GM19239 (cell line): ENCODE measurements around the gene CNTNAP4.

Experiments used
- DNase-seq: peaks from one replicate; pipeline ENCODE4 v3.0.0; 2011; ENCODE audit warnings: low spot score; ENCODE audit not compliant: insufficient read length
- FAIRE-seq: peaks from 2 replicates; lab custom pipeline; 2011; peaks lifted over from hg19 to GRCh38; lab: Jason Lieb, UNC

Gene CNTNAP4

GRCh38 chr16:76385601-76386230 lies 108.5 kb downstream of the CNTNAP4 start:
- DNase-seq (no peak), FAIRE-seq (no peak)

DNA sequence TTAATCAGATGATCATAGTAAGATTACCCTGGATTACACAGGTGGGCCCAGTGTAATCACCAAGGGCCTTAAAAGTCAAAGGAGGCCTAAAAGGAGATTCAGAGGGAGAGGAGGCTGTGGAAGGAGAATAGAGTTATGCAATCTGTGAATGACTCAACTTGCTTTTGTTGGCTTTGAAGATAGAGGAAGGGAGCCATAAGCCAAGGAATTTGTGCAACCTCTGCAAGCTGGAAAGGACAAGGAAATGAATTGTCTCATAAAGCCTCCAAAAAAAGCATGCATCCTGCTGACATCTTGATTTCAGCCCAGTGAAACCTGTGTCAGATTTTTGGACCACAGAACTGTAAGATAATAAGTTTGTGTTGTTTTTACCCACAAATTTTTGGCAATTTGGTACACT lies 109.6 kb downstream of the CNTNAP4 start:
- FAIRE-seq: no peak
- DNase-seq: no peak

GRCh38 chr16:76387994-76388393 lies 110.8 kb downstream of the CNTNAP4 start:
- FAIRE-seq (no peak), DNase-seq (no peak)

DNA sequence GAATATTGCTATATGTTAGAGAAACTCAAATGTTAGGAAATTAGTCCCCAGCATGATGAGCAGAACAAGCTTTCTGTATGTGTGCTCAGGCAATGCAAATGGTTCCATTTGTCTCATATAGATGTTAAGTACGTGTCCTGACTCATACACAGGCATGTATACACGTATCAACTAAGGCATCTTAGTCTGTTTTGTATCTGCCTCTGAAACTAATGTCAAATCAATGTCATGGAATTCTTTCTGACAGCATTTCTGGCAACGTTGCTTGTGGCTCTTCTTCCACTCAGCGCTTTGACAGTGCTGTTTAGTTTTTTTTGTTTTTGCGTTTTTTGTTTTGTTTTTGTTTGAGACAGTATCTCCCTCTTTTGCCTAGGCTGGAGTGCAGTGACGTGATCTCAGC lies 111.9 kb downstream of the CNTNAP4 start:
- no peak for FAIRE-seq
- no peak for DNase-seq

DNA sequence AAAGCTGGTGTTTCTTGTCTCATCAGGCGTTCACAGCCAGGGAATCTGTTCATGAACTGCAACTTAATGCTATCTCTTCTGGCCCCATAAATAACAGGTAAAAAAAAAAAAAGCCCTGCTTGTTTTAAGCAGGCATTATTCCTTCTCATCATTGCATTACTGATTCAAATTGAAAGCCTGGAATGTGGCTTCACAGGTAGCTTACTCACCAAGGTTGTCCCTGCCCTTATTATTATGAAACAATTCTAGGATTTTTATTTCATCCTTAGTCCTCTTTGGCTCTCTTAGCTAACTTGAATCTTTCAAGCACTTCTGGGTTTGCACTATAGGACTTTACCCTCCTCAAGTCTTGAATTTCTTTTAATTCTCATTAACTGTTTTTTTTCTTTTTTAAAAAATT lies 113.3 kb downstream of the CNTNAP4 start:
- FAIRE-seq: no peak
- DNase-seq: no peak

DNA sequence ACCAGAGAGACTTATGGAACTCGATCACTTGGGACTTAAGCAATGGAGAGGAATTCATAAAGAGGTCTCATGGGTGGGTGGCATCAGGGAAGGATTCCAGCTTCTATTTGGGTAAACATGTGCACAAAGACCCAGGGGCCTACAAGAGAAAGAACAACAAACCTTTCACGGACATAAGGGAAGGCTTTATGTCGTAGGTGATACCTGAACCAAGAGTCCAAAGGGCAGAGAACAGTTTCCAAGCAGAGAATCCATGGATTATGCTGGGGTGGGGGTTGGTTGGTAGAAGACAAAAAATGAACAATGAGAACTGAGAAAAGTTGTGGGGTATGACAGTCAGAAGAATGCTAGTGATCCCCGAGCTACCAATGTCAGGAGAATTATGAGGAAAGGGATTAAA lies 119.8 kb downstream of the CNTNAP4 start:
- no peak for DNase-seq
- no peak for FAIRE-seq

DNA sequence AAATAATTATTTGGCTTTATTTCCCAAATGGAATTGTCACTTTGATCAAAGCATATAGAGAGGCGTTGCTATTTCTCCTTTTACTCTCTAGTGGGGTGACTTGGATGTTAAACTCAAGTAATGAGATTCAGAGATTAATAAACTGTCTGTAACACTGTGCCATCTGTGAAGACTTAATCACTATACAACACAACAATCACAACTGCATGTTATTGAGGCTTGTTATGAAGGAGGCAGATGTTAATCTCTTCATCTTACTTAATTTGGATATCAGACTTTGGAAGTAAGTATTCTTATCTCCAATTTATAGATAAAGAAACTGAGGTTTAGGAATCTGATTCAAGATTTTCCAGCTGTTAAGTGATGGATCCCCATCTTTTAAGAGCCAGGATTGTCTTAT lies 132.5 kb downstream of the CNTNAP4 start:
- FAIRE-seq (no peak), DNase-seq (no peak)

DNA sequence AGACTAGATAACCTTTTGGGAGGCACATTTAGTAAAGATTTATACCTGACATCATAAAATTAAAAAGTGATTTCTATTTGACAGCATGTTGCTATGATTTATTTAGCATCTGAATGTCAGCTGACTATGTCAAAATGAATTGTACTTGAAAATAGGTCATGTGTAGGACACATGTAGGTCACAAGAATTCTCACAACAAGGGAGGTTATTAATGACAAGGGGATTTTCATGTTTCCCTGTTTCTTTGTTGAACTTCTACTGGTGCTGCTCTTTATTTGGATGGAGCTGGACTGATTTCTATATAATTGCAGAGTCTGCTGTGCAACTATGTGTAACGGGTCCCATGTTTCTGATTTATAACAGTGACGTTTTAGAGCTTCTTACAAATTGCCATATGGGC lies 144.4 kb downstream of the CNTNAP4 start:
- FAIRE-seq (no peak), DNase-seq (no peak)

DNA sequence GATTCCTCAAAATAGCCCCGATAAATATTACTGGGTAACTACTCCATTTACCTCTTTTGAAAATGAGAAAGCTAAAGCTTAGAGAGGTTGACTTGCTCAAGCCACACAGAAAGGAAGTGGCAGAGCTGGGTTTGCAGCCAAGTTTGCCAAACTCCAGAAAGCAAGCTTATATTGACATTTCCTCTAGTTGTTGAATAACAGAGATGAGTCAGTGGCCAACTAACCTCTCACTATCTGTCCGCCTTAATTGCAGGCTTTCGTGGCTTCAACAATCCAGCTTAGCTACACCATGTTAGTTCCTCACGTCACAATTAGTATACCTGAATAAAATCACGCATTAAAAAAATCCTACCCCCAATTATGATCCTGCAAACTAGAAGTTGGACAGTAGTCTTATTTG lies 151.7 kb downstream of the CNTNAP4 start:
- no peak for FAIRE-seq

DNA sequence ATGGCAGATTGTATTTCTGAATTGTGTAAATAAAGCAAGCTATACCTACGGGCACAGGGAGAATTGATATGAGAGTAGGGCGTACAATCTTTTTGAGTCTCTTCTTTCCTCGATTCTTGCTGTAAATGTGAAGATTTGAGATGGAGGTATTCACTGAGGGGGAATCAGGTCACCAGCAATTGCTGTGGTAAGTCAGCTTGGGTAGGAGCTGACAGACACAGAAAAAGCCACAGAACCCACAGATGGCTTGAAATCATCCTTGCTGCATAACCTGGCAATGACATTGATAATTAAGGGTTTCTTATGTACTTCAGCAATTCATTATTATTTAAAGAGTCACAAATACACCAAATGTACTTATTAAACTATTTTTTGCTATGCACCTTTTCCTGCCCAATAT lies 164.2 kb downstream of the CNTNAP4 start:
- DNase-seq (no peak), FAIRE-seq (no peak)

More for the DNA sequence above, 151.7 kb downstream of the CNTNAP4 start:
- DNase-seq: no peak

DNA sequence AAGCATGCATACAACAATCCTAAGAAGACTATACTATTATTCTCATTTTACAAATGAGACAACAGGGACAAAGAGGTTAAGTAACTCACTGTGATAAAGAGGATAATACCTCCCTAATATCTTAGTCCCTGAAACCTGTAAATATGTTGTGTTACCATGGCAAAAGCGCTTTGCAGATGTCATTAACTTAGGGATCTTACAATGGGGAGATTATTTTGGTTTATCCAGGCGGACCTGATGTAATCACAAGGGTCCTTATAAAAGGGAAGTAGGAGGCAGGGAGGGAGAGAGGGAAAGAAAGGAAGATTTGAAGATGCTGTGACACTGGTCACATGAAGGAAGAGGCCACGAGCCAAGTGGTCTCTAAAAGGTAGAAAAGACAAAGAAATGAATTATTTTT lies 164.7 kb downstream of the CNTNAP4 start:
- DNase-seq (no peak), FAIRE-seq (no peak)

- no peak for DNase-seq
- no peak for FAIRE-seq
Measured at GRCh38 chr16:76443973-76444372, 166.8 kb downstream of the CNTNAP4 start.

- FAIRE-seq: no peak
- DNase-seq: no peak
Measured at GRCh38 chr16:76444832-76445231, 167.6 kb downstream of the CNTNAP4 start.

DNA sequence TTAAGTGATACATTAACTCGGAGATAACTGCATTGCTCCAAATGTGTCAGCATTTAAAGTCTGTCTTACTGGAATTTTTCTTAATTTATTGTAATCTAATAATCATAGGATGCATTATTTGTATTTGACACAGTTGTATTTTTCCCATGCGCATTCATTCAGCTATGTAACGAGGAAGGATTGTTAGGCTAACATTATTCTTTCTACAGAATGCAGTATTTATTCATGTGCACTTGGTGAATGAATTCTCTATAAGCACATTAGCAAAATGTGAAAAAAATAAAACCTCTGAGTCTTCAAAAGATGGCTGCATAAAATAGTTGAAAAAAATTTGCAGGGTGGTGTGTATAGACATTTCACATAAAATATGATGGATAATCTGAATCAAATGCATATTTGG lies 168.6 kb downstream of the CNTNAP4 start:
- FAIRE-seq (no peak), DNase-seq (no peak)

GRCh38 chr16:76446251-76446650 lies 169.1 kb downstream of the CNTNAP4 start:
- FAIRE-seq (no peak), DNase-seq (no peak)

GRCh38 chr16:76450890-76451289 lies 173.7 kb downstream of the CNTNAP4 start:
- no peak for FAIRE-seq
- DNase-seq: no peak

GRCh38 chr16:76455257-76455656 lies 178.1 kb downstream of the CNTNAP4 start:
- DNase-seq (no peak), FAIRE-seq (no peak)

GRCh38 chr16:76456016-76456415 lies 178.8 kb downstream of the CNTNAP4 start:
- FAIRE-seq (no peak), DNase-seq (no peak)

GRCh38 chr16:76459111-76459510 lies 181.9 kb downstream of the CNTNAP4 start:
- no peak for FAIRE-seq

DNA sequence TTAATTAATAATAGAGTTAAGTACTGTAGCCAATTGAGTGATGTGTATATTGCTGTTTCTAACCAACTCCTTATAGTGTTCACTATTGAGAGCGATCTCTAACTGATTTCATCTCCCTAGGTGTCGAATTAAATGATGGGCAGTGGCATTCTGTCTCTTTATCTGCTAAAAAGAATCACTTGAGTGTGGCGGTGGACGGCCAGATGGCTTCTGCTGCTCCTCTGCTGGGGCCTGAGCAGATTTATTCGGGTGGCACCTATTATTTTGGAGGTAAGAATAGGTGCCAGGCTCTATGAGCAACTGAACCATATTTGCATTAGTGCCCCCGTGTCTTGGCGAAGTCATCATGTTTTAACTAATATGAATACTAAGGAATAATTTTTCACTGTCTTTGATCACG lies 184.6 kb downstream of the CNTNAP4 start:
- no peak for DNase-seq
- FAIRE-seq: no peak

More at GRCh38 chr16:76459111-76459510, 181.9 kb downstream of the CNTNAP4 start:
- DNase-seq: no peak

GRCh38 chr16:76464955-76465620 lies 187.9 kb downstream of the CNTNAP4 start:
- FAIRE-seq (no peak), DNase-seq (no peak)

DNA sequence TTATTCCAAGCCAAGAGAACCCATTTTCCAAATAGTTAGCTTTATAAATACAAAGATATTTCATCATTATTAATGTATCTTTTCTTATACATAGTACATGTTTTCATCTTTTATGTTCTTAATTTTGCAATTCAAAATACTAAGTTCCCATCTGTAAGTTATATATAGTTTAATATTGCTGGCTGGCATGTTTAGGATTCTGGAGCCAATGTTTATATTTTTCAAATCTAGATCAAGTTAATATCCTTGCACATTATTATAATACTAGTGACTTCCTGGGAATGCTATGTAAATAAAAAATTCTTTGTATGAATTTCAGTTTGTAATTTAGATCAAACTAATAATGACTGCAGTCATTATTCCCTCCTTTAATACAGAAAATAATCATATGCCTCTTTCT lies 189.7 kb downstream of the CNTNAP4 start:
- no peak for FAIRE-seq
- no peak for DNase-seq
